Spleen (tissue), 7 donors: ENCODE measurements around the gene MAP2K5.

Experiments used
- POLR2A ChIP-seq, 3 donors: fragments of 450-650 bp; IDR thresholded peaks; one replicate each; pipeline ENCODE4 v1.5.1; 2017; ENCODE audit warnings: antibody characterized with exemption in 3 of 3, mild to moderate bottlenecking in 1 of 3
- TF ChIP-seq, protein P1 (sequence below), 11 experiments: fragments of 200-600 bp in 7 of 11; fragments of 450-650 bp in 4 of 11; sonication (generic) in 4 of 11; IDR thresholded peaks in 8 of 11; conservative IDR thresholded peaks in 3 of 11; 1 replicate in 7 of 11; 2 replicates in 4 of 11; pipeline versions ENCODE4 v1.4.0 to v1.8.0; 2016 to 2021; ENCODE audit warnings: antibody characterized with exemption in 11 of 11, inconsistent platforms in 4 of 11, mild to moderate bottlenecking in 1 of 11
- donor health status: DM: no; HTN: no; CAD: no; lungs with moderate emphysema.
- donor health status: DM: no; HTN: no; CAD: no.
- donor health status: DM: no; HTN: no; CAD: no.

DNA sequence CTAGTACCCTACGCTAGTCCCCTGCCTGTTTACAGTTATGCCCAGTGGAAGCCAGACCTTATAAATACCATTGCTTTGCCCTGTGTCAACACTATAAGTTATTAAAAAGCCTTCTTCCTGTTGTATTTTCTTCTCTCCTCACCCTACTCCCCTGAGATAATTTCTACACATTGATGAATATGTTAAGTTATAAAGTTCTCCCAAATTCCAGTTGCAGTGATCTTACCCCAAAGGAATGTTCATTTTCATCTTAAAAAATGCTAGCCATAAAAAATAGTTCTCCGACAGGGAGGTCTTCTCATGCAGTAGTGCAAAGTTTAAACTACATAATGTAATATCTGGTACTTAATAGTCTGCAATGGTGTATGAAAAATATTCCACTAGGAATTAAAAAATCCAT is 58.6 kb downstream of the MAP2K5 start:
- TF ChIP-seq, protein P1, sequence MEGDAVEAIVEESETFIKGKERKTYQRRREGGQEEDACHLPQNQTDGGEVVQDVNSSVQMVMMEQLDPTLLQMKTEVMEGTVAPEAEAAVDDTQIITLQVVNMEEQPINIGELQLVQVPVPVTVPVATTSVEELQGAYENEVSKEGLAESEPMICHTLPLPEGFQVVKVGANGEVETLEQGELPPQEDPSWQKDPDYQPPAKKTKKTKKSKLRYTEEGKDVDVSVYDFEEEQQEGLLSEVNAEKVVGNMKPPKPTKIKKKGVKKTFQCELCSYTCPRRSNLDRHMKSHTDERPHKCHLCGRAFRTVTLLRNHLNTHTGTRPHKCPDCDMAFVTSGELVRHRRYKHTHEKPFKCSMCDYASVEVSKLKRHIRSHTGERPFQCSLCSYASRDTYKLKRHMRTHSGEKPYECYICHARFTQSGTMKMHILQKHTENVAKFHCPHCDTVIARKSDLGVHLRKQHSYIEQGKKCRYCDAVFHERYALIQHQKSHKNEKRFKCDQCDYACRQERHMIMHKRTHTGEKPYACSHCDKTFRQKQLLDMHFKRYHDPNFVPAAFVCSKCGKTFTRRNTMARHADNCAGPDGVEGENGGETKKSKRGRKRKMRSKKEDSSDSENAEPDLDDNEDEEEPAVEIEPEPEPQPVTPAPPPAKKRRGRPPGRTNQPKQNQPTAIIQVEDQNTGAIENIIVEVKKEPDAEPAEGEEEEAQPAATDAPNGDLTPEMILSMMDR (IDR thresholded peaks at IDR 0.05 in 8 of 11, conservative IDR thresholded peaks at IDR 0.05 in 3 of 11) = no peak
- TF ChIP-seq POLR2A (IDR thresholded peaks at IDR 0.05) = no peak
